OCI-LY1 (cell line): ENCODE results near the gene ATP8A1.

Source experiments
- H2AFZ ChIP-seq: fragments of 200-600 bp; sonication (generic), shearing (Covaris generic); 2 replicates; pipeline ENCODE4 v1.6.0; 2014; ENCODE audit warnings: antibody characterized with exemption, mild to moderate bottlenecking, low read length
- H3F3A ChIP-seq: fragments of 200-600 bp; sonication (generic), shearing (Covaris generic); 2 replicates; pipeline ENCODE4 v1.6.0; 2014; ENCODE audit warnings: mild to moderate bottlenecking, antibody characterized with exemption, low read length, moderate library complexity; ENCODE audit not compliant: insufficient read depth
- H3K27ac ChIP-seq: fragments of 200-600 bp; sonication (generic); 2 replicates; pipeline ENCODE4 v1.5.1; 2014; ENCODE audit warnings: low read length, mixed run types, mild to moderate bottlenecking, low read depth; ENCODE audit not compliant: poor library complexity, severe bottlenecking
- H3K27me3 ChIP-seq: fragments of 200-600 bp; sonication (generic); 2 replicates; pipeline ENCODE4 v1.6.0; 2014; ENCODE audit warnings: antibody characterized with exemption, mild to moderate bottlenecking, low read length, moderate library complexity; ENCODE audit not compliant: insufficient read depth
- H3K36me3 ChIP-seq: fragments of 200-600 bp; sonication (generic); 2 replicates; pipeline ENCODE4 v1.6.1; 2014; ENCODE audit warnings: mild to moderate bottlenecking, antibody characterized with exemption, low read length, moderate library complexity, mixed read lengths; ENCODE audit not compliant: insufficient read depth
- H3K4me1 ChIP-seq: fragments of 200-600 bp; sonication (generic); 2 replicates; pipeline ENCODE4 v1.5.1; 2014; ENCODE audit warnings: mild to moderate bottlenecking, low read length, moderate library complexity; ENCODE audit not compliant: insufficient read depth, severe bottlenecking
- H3K4me2 ChIP-seq: fragments of 200-600 bp; sonication (generic), shearing (Covaris generic); 2 replicates; pipeline ENCODE4 v1.6.1; 2014; ENCODE audit warnings: low read length
- H3K4me3 ChIP-seq: fragments of 200-600 bp; sonication (generic); 2 replicates; pipeline ENCODE4 v1.5.1; 2014; ENCODE audit warnings: low read length, low read depth, mild to moderate bottlenecking, mixed read lengths; ENCODE audit not compliant: poor library complexity, severe bottlenecking
- H3K79me2 ChIP-seq: fragments of 200-600 bp; shearing (Covaris generic); 2 replicates; pipeline ENCODE4 v1.6.1; 2016; ENCODE audit warnings: mixed run types, low read length, mixed read lengths; ENCODE audit not compliant: insufficient read depth
- H3K9ac ChIP-seq: fragments of 200-600 bp; sonication (generic), shearing (Covaris generic); 2 replicates; pipeline ENCODE4 v1.6.1; 2014; ENCODE audit warnings: mild to moderate bottlenecking, low read length, mixed read lengths
- H3K9me2 ChIP-seq: fragments of 200-600 bp; sonication (generic), shearing (Covaris generic); 2 replicates; pipeline ENCODE4 v1.6.1; 2014; ENCODE audit warnings: low read depth, mild to moderate bottlenecking, low read length, mixed read lengths
- H3K9me3 ChIP-seq: fragments of 200-600 bp; shearing (Covaris generic); 2 replicates; pipeline ENCODE4 v1.6.1; 2014; ENCODE audit warnings: low read length, mixed read lengths
- H4K20me1 ChIP-seq: fragments of 200-600 bp; sonication (generic), shearing (Covaris generic); 2 replicates; pipeline ENCODE4 v1.6.0; 2016; ENCODE audit warnings: mild to moderate bottlenecking, low read length; ENCODE audit not compliant: insufficient read depth
- CTCF ChIP-seq: fragments of 200-600 bp; sonication (generic), shearing (Covaris generic); IDR thresholded peaks from 2 replicates; pipeline ENCODE4 v1.5.1; 2017; ENCODE audit warnings: mild to moderate bottlenecking, antibody characterized with exemption, low read length, moderate library complexity, mixed read lengths
- EZH2 ChIP-seq: fragments of 200-600 bp; sonication (generic), shearing (Covaris generic); IDR thresholded peaks from 2 replicates; pipeline ENCODE4 v1.8.0; 2017; ENCODE audit warnings: borderline replicate concordance, mixed run types, mild to moderate bottlenecking, antibody characterized with exemption, low read length, moderate library complexity, mixed read lengths

The ATP8A1 gene

DNA sequence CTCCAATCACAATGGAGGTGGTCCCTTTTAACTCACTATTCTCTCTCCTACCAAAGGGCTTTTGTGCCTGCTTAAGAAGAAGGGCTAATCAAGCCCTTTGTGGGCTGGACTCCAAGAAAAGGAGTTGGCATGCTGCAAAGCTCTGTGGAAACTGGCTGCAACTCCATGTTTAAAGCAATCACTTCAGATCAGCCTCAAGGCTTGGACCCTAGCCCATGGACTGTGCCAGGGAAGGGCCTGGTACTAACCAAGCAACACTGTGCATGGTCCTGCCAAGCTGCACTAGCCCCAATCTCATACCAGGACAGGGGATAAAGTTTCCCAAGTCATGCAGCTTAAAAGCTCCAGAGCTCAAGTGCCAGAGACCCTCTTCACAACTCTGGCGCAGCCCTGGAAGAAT, 86.7 kb downstream of the ATP8A1 start:
- Histone ChIP-seq H3K9me3 (no peaks in the 10 kb centered on the region), H3K79me2 (no peaks in the 10 kb centered on the region), H3K9ac (no peak overlapping the region), H3K27me3 (no peaks in the 10 kb centered on the region), H3K9me2 (no peaks in the 10 kb centered on the region), H3F3A (no peaks in the 10 kb centered on the region), H3K27ac (no peak overlapping the region), H4K20me1 (no peaks in the 10 kb centered on the region), H3K4me1 (no peaks in the 10 kb centered on the region), H2AFZ (no peak overlapping the region), H3K4me2 (no peak overlapping the region), H3K36me3 (peaks cover 5% of the 10 kb centered on the region; the same call in 1 of the 2 replicates), H3K4me3 (no peak overlapping the region)
- TF ChIP-seq CTCF (no peak), EZH2 (no peak)

DNA sequence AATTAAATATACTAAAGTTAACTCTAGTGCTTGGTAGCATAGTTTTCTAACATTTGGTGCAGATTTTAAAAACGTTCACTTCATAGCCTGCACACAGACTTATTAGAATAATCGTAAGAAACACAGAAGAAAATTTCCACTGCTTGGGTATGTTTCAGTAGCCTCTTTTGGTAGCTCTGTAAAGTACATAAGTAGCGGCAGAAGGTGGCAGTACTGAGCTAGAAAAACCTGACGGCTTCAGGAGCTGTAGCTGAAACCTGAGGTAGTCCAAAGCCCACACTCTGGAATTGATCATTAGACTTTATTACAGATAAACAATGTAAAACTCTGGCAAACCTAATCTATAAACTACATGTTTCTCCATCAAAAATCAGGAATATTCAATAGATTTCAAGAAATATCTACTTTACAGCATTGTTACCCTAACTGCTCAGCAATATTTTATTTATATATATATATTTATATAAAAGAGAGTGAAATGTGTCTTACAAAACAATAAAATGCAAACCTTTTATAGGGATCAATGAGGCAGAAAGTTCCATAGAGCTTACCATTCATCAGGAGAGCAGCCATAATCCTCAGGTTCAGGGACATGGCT, 88.2 kb downstream of the ATP8A1 start:
- Histone ChIP-seq H3K4me2 (no peak overlapping the region), H3K9me3 (no peaks in the 10 kb centered on the region), H3K79me2 (no peaks in the 10 kb centered on the region), H3K4me1 (no peaks in the 10 kb centered on the region), H3F3A (no peaks in the 10 kb centered on the region), H3K36me3 (no peaks in the 10 kb centered on the region; the same call in 1 of the 2 replicates), H2AFZ (no peak overlapping the region), H3K27me3 (no peaks in the 10 kb centered on the region), H3K27ac (no peak overlapping the region), H3K9ac (no peak overlapping the region), H4K20me1 (no peaks in the 10 kb centered on the region), H3K9me2 (no peaks in the 10 kb centered on the region), H3K4me3 (no peak overlapping the region)
- TF ChIP-seq EZH2 (no peak), CTCF (peak; percentile 79)

DNA sequence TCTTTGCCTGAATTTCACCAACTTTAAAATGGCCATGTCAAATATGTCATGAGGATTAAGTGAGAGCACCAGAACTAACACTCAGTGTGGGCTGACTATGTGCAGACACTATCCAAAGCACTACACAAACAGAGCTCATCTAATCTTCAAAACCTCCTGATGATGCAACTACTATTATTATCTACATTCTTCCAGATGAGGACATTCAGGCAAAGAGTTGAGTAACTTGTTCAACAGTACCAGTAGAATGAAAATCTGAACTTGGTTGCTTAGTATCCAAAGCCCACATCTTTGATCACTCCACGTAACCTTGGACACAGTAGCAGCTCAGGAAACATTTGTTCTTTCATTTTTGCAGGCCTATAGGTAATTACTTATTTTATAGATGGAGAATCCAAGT, 90.1 kb downstream of the ATP8A1 start:
- no peak overlapping the region for H3K4me3 ChIP-seq
- H3K79me2 ChIP-seq, result no peaks in the 10 kb centered on the region
- H3F3A ChIP-seq, result no peaks in the 10 kb centered on the region
- no peak overlapping the region for H3K4me2 ChIP-seq
- H3K27me3 ChIP-seq, result no peaks in the 10 kb centered on the region
- H3K36me3 ChIP-seq, result peaks cover 4% of the 10 kb centered on the region; the same call in 1 of the 2 replicates
- H3K9me2 ChIP-seq, result no peaks in the 10 kb centered on the region
- no peak overlapping the region for H2AFZ ChIP-seq
- no peaks in the 10 kb centered on the region for H4K20me1 ChIP-seq
- H3K9ac ChIP-seq, result no peak overlapping the region
- no peaks in the 10 kb centered on the region for H3K9me3 ChIP-seq
- H3K27ac ChIP-seq, result no peak overlapping the region
- H3K4me1 ChIP-seq, result no peaks in the 10 kb centered on the region
- TF ChIP-seq CTCF (no peak), EZH2 (no peak)
